ENCODE data around the gene EPN1. TPM values are rescaled to one million over a fixed set of nuclear protein-coding genes. Genes with fewer than 3 reads are reported as not detected.

EPN1 gene
- total and polyA plus RNA-seq, 2 of the 8 experiments (the other 6 are each of a cell fraction or from before 2014, with no cell fraction given): 49.6 to 200 TPM

- TF ChIP-seq CHD7 (IDR thresholded peaks at IDR 0.05; ENCODE audit: insufficient replicate concordance, low read length) (no peak), TEAD4 (IDR thresholded peaks at IDR 0.05; ENCODE audit: low read depth, low read length) (no peak), GTF2F1 (IDR thresholded peaks at IDR 0.05; ENCODE audit: borderline replicate concordance, low read depth, low read length) (no peak), PHF8 (conservative IDR thresholded peaks at IDR 0.05; ENCODE audit: low read depth, low read length) (peak; percentile 61), EGR1 (IDR thresholded peaks at IDR 0.05; ENCODE audit: borderline replicate concordance, low read depth, low read length) (no peak), SP4 (IDR thresholded peaks at IDR 0.05; ENCODE audit: low read length) (no peak), CBX5 (IDR thresholded peaks at IDR 0.05; ENCODE audit: low read depth, low read length) (no peak), POU5F1 (IDR thresholded peaks at IDR 0.05; ENCODE audit: low read depth, low read length) (no peak), SIN3A (conservative IDR thresholded peaks at IDR 0.05 in 1 of 2, IDR thresholded peaks at IDR 0.05 in 1 of 2; ENCODE audit: low read depth in 1 of 2, low read length in 2 of 2) (no peak), SP2 (IDR thresholded peaks at IDR 0.05; ENCODE audit: low read length) (no peak), SIRT6 (IDR thresholded peaks at IDR 0.05; ENCODE audit: low read length) (no peak)
These were observed 34.2 kb upstream of the EPN1 start, which contains the start of gene ZNF580 (continued) for GRCh38 chr19:55640577-55641425.

Data from H1 (cell line).